ENCODE results near the gene FTL. TPM values are rescaled to one million over a fixed set of nuclear protein-coding genes. Genes with fewer than 3 reads are reported as not detected.

FTL gene
- total RNA-seq, 2 experiments from 2014 or later, result 1,137 to 1,177 TPM

GRCh38 chr19:48954595-48955307, 10.4 kb upstream of the FTL start, which contains the start of gene BAX:
BAX (plus strand) TSS chr19:48954875; CDS start chr19:48954929, 54 bp downstream.
- H3K4me1 Mint-ChIP-seq, result peaks cover 25% of the 10 kb centered on the region
- H3K36me3 Mint-ChIP-seq, result peaks cover 34% of the 10 kb centered on the region
- no peaks in the 10 kb centered on the region for H3K9me3 Mint-ChIP-seq
- peak within 1 kb of the TSS; percentile 90 for H3K27ac Mint-ChIP-seq
- DNase-seq, result peak; percentile 98
- H3K27me3 Mint-ChIP-seq, result no peaks in the 10 kb centered on the region
- H3K4me3 Mint-ChIP-seq, result peak within 1 kb of the TSS; percentile 94

- no peaks in the 10 kb centered on the region for H3K27me3 Mint-ChIP-seq
- H3K27ac Mint-ChIP-seq, result peak overlapping the region; percentile 89
- no peak for DNase-seq
- H3K4me3 Mint-ChIP-seq, result peak overlapping the region; percentile 94
- H3K4me1 Mint-ChIP-seq, result peaks cover 25% of the 10 kb centered on the region
- peaks cover 34% of the 10 kb centered on the region for H3K36me3 Mint-ChIP-seq
- no peaks in the 10 kb centered on the region for H3K9me3 Mint-ChIP-seq
Observed at GRCh38 chr19:48955308-48955958, 9.7 kb upstream of the FTL start.

GRCh38 chr19:48958006-48958405, 7.1 kb upstream of the FTL start:
- H3K4me3 Mint-ChIP-seq, result no peak overlapping the region
- H3K36me3 Mint-ChIP-seq, result peaks cover 42% of the 10 kb centered on the region
- peaks cover 42% of the 10 kb centered on the region for H3K4me1 Mint-ChIP-seq
- no peaks in the 10 kb centered on the region for H3K9me3 Mint-ChIP-seq
- DNase-seq, result no peak
- no peak overlapping the region for H3K27ac Mint-ChIP-seq
- H3K27me3 Mint-ChIP-seq, result no peaks in the 10 kb centered on the region

- H3K4me3 Mint-ChIP-seq, result no peak overlapping the region
- H3K27ac Mint-ChIP-seq, result no peak overlapping the region
- H3K36me3 Mint-ChIP-seq, result peaks cover 44% of the 10 kb centered on the region
- peak; percentile 17 for DNase-seq
- H3K4me1 Mint-ChIP-seq, result peaks cover 54% of the 10 kb centered on the region
- H3K27me3 Mint-ChIP-seq, result no peaks in the 10 kb centered on the region
- no peaks in the 10 kb centered on the region for H3K9me3 Mint-ChIP-seq
Observed at GRCh38 chr19:48959341-48960239, 5.5 kb upstream of the FTL start.

GRCh38 chr19:48961051-48961649, 4.0 kb upstream of the FTL start:
- peaks cover 49% of the 10 kb centered on the region for H3K36me3 Mint-ChIP-seq
- peaks cover 4% of the 10 kb centered on the region for H3K27me3 Mint-ChIP-seq
- peak overlapping the region; percentile 38 for H3K27ac Mint-ChIP-seq
- peak; percentile 8 for DNase-seq
- no peaks in the 10 kb centered on the region for H3K9me3 Mint-ChIP-seq
- H3K4me1 Mint-ChIP-seq, result peaks cover 50% of the 10 kb centered on the region
- no peak overlapping the region for H3K4me3 Mint-ChIP-seq

GRCh38 chr19:48961673-48962028, 3.5 kb upstream of the FTL start:
- H3K9me3 Mint-ChIP-seq, result peaks cover 3% of the 10 kb centered on the region
- H3K36me3 Mint-ChIP-seq, result peaks cover 50% of the 10 kb centered on the region
- peak overlapping the region; percentile 99 for H3K4me3 Mint-ChIP-seq
- H3K4me1 Mint-ChIP-seq, result peaks cover 52% of the 10 kb centered on the region
- no peak for DNase-seq
- H3K27ac Mint-ChIP-seq, result peak overlapping the region; percentile 97
- peaks cover 4% of the 10 kb centered on the region for H3K27me3 Mint-ChIP-seq

- Mint-ChIP-seq H3K27me3 (peaks cover 4% of the 10 kb centered on the region), H3K27ac (peak overlapping the region; percentile 97), H3K4me3 (peak overlapping the region; percentile 99), H3K4me1 (peaks cover 53% of the 10 kb centered on the region), H3K36me3 (peaks cover 51% of the 10 kb centered on the region), H3K9me3 (peaks cover 3% of the 10 kb centered on the region)
- peak; percentile 59 for DNase-seq
Observed at GRCh38 chr19:48962029-48962848, 2.9 kb upstream of the FTL start.

GRCh38 chr19:48962849-48963165, 2.3 kb upstream of the FTL start:
- Mint-ChIP-seq H3K27me3 (peaks cover 4% of the 10 kb centered on the region), H3K4me3 (peak overlapping the region; percentile 99), H3K9me3 (peaks cover 3% of the 10 kb centered on the region), H3K36me3 (peaks cover 52% of the 10 kb centered on the region), H3K27ac (peak overlapping the region; percentile 97), H3K4me1 (peaks cover 53% of the 10 kb centered on the region)
- DNase-seq, result no peak

GRCh38 chr19:48963371-48964204, 1.5 kb upstream of the FTL start:
- H3K9me3 Mint-ChIP-seq, result peaks cover 3% of the 10 kb centered on the region
- peak overlapping the region; percentile 97 for H3K27ac Mint-ChIP-seq
- peak overlapping the region; percentile 99 for H3K4me3 Mint-ChIP-seq
- peaks cover 4% of the 10 kb centered on the region for H3K27me3 Mint-ChIP-seq
- DNase-seq, result peak; percentile 82
- peaks cover 51% of the 10 kb centered on the region for H3K4me1 Mint-ChIP-seq
- H3K36me3 Mint-ChIP-seq, result peaks cover 46% of the 10 kb centered on the region

GRCh38 chr19:48964205-48965039, 687 bp upstream of the FTL start:
- Mint-ChIP-seq H3K4me1 (peaks cover 49% of the 10 kb centered on the region), H3K4me3 (peak overlapping the region; percentile 99), H3K27me3 (peaks cover 4% of the 10 kb centered on the region), H3K9me3 (peaks cover 3% of the 10 kb centered on the region), H3K36me3 (peaks cover 40% of the 10 kb centered on the region), H3K27ac (peak overlapping the region; percentile 97)
- peak; percentile 10 for DNase-seq

- peak overlapping the region; percentile 99 for H3K4me3 Mint-ChIP-seq
- peaks cover 49% of the 10 kb centered on the region for H3K4me1 Mint-ChIP-seq
- peak overlapping the region; percentile 97 for H3K27ac Mint-ChIP-seq
- DNase-seq, result peak; percentile 87
- H3K36me3 Mint-ChIP-seq, result peaks cover 38% of the 10 kb centered on the region
- H3K27me3 Mint-ChIP-seq, result peaks cover 4% of the 10 kb centered on the region
- peaks cover 3% of the 10 kb centered on the region for H3K9me3 Mint-ChIP-seq
Observed at GRCh38 chr19:48965806-48966540, 864 bp downstream of the FTL start.
